Measurements from ENCODE around the gene STAT3. TPM values are rescaled to one million over a fixed set of nuclear protein-coding genes. Genes with fewer than 3 reads are reported as not detected.

The STAT3 gene
- polyA plus RNA-seq, 10 donors: 40.2 to 62.7 (median 49.9) TPM

GRCh38 chr17:42354956-42355843 lies 33.0 kb downstream of the STAT3 start:
- peak in 2 of 3 donors; percentile 23 for DNase-seq

GRCh38 chr17:42348104-42348503 lies 40.1 kb downstream of the STAT3 start:
- no peak for DNase-seq

- DNase-seq: no peak
Measured at GRCh38 chr17:42347606-42348005, 40.6 kb downstream of the STAT3 start.

- peak; percentile 79 to 81 (median 80) for DNase-seq
Measured at GRCh38 chr17:42347198-42347597, 41.0 kb downstream of the STAT3 start.

GRCh38 chr17:42346481-42346880 lies 41.8 kb downstream of the STAT3 start:
- no peak for DNase-seq

- no peak for DNase-seq
Measured at GRCh38 chr17:42345396-42346073, 42.7 kb downstream of the STAT3 start.

- no peak for DNase-seq
Measured at GRCh38 chr17:42342242-42343008, 45.8 kb downstream of the STAT3 start.

GRCh38 chr17:42341568-42341967 lies 46.7 kb downstream of the STAT3 start:
- DNase-seq: no peak

GRCh38 chr17:42340691-42341127 lies 47.5 kb downstream of the STAT3 start:
- no peak for DNase-seq

GRCh38 chr17:42339221-42339620 lies 49.0 kb downstream of the STAT3 start:
- DNase-seq: no peak

- no peak for DNase-seq
Measured at GRCh38 chr17:42338427-42338985, 49.7 kb downstream of the STAT3 start.

- DNase-seq: no peak
Measured at GRCh38 chr17:42337442-42337841, 50.8 kb downstream of the STAT3 start.

GRCh38 chr17:42334677-42335076 lies 53.6 kb downstream of the STAT3 start:
- no peak for DNase-seq

GRCh38 chr17:42333053-42333452 lies 55.2 kb downstream of the STAT3 start:
- DNase-seq: no peak

GRCh38 chr17:42329025-42329976 lies 58.9 kb downstream of the STAT3 start:
- peak in 1 of 3 donors; percentile 37 for DNase-seq

- DNase-seq: no peak
Measured at GRCh38 chr17:42325026-42325425, 63.2 kb downstream of the STAT3 start.

- no peak for DNase-seq
Measured at GRCh38 chr17:42323268-42323773, 64.9 kb downstream of the STAT3 start.

- peak; percentile 88 to 95 (median 92) for DNase-seq
Measured at GRCh38 chr17:42322382-42323267, 65.6 kb downstream of the STAT3 start.

- DNase-seq: no peak
Measured at GRCh38 chr17:42321555-42321954, 66.7 kb downstream of the STAT3 start.

All from muscle of back (tissue), 11 donors.